Pulmonary artery endothelial cell (primary cell): ENCODE data around the gene PLG. TPM values are rescaled to one million over a fixed set of nuclear protein-coding genes. Genes with fewer than 3 reads are reported as not detected.
"Not testable (repeated sequence)": the region's sequence is repeated elsewhere in the genome, so short reads cannot be mapped to it uniquely, and the experiment has no call there.

Experiments used
- DNase-seq: peaks from one replicate; pipeline ENCODE4 v3.0.0-alpha.2; 2011; ENCODE audit warnings: low read depth, low spot score
- total RNA-seq: library from RNA; depleted of rRNA; stranded (reverse); fragments of >200 nt; gene quantifications from 2 replicates; pipeline ENCODE4 v1.2.3, GENCODE V29; 2014

PLG gene
- total RNA-seq, 1 donor from 2014 or later: not detected

GRCh38 chr6:160775792-160776580 lies 73.9 kb downstream of the PLG start:
- no peak for DNase-seq

GRCh38 chr6:160779095-160779494 lies 77.1 kb downstream of the PLG start:
- DNase-seq: not testable (repeated sequence)

GRCh38 chr6:160780656-160781055 lies 78.6 kb downstream of the PLG start:
- not testable (repeated sequence) for DNase-seq

GRCh38 chr6:160781298-160781697 lies 79.3 kb downstream of the PLG start:
- no peak for DNase-seq

- no peak for DNase-seq
These were observed 80.2 kb downstream of the PLG start for GRCh38 chr6:160782228-160782627.

GRCh38 chr6:160783741-160784140 lies 81.7 kb downstream of the PLG start:
- DNase-seq: no peak

- not testable (repeated sequence) for DNase-seq
These were observed 86.1 kb downstream of the PLG start for GRCh38 chr6:160788126-160788525.

- no peak for DNase-seq
These were observed 86.8 kb downstream of the PLG start for GRCh38 chr6:160788806-160789205.

- no peak for DNase-seq
These were observed 87.4 kb downstream of the PLG start for GRCh38 chr6:160789263-160790027.

- DNase-seq: no peak
These were observed 88.2 kb downstream of the PLG start for GRCh38 chr6:160790028-160790792.

- DNase-seq: no peak
These were observed 89.4 kb downstream of the PLG start for GRCh38 chr6:160791459-160791858.

GRCh38 chr6:160791981-160792418 lies 90.0 kb downstream of the PLG start:
- DNase-seq: no peak

GRCh38 chr6:160792708-160793107 lies 90.7 kb downstream of the PLG start:
- DNase-seq: no peak

GRCh38 chr6:160793652-160794051 lies 91.6 kb downstream of the PLG start:
- DNase-seq: no peak

- DNase-seq: no peak
These were observed 93.7 kb downstream of the PLG start for GRCh38 chr6:160795721-160796120.

GRCh38 chr6:160798625-160799024 lies 96.6 kb downstream of the PLG start:
- DNase-seq: no peak

GRCh38 chr6:160799801-160800506 lies 97.9 kb downstream of the PLG start:
- no peak for DNase-seq

GRCh38 chr6:160801418-160801817 lies 99.4 kb downstream of the PLG start:
- DNase-seq: no peak

GRCh38 chr6:160802049-160802448 lies 100.0 kb downstream of the PLG start:
- DNase-seq: not testable (repeated sequence)
